Suprapubic skin (tissue), 3 donors: ENCODE data around the gene ERGIC1.

Experiments
- CTCF ChIP-seq, 2 donors: fragments of 200-600 bp in 1 of 2; fragments of 450-650 bp in 1 of 2; sonication (generic) in 1 of 2; IDR thresholded peaks; one replicate each; pipeline ENCODE4 v1.5.1; 2016 to 2019; ENCODE audit warnings: antibody characterized with exemption in 2 of 2, mild to moderate bottlenecking in 1 of 2, moderate library complexity in 1 of 2
- POLR2A ChIP-seq, 2 donors: fragments of 450-650 bp; IDR thresholded peaks; one replicate each; pipeline ENCODE4 v1.6.1; 2017; ENCODE audit warnings: antibody characterized with exemption in 2 of 2, mild to moderate bottlenecking in 2 of 2, moderate library complexity in 2 of 2

- TF ChIP-seq POLR2A (IDR thresholded peaks at IDR 0.05): no peak
- TF ChIP-seq CTCF (IDR thresholded peaks at IDR 0.05): no peak
These were observed 72.4 kb downstream of the ERGIC1 start for GRCh38 chr5:172906436-172906835.
